ENCODE measurements around the gene PKD1. TPM values are rescaled to one million over a fixed set of nuclear protein-coding genes. Genes with fewer than 3 reads are reported as not detected.
A peak's percentile ranks its signal among the peaks of the same experiment; 100 is the strongest.
"Not testable (repeated sequence)": the region's sequence is repeated elsewhere in the genome, so short reads cannot be mapped to it uniquely, and the experiment has no call there.

Gene PKD1
- total and polyA plus RNA-seq, 7 experiments from 2014 or later, result 4.9 to 153 (median 97.6) TPM

- H3K9me3 ChIP-seq (ENCODE audit: control insufficient read depth in 2 of 3, low read length in 3 of 3); H3K4me3 ChIP-seq (ENCODE audit: low read length); POLR2A ChIA-PET; intact Hi-C loops (cut with micrococcal nuclease); H3K27ac Mint-ChIP-seq; H3K9me3 Mint-ChIP-seq; H3K27me3 ChIP-seq (ENCODE audit: control insufficient read depth in 2 of 2, insufficient read depth in 2 of 2, low read length in 2 of 2); H3K4me3 Mint-ChIP-seq; DNase-seq; CTCF ChIA-PET; H3K27ac ChIP-seq (ENCODE audit: low read depth, low read length); H3K4me1 Mint-ChIP-seq; H3K36me3 Mint-ChIP-seq; H3K27me3 Mint-ChIP-seq; H3K4me1 ChIP-seq (ENCODE audit: control insufficient read depth in 2 of 2, insufficient read depth in 2 of 2, low read length in 2 of 2); ATAC-seq: not testable (repeated sequence)
- H3K36me3 ChIP-seq (ENCODE audit: control insufficient read depth in 2 of 3, insufficient read depth in 3 of 3, low read length in 3 of 3), result peaks cover 0 to 35% (median 0%) of the 10 kb centered on the region in 3 experiments
Measured at GRCh38 chr16:2106211-2106610, 29.5 kb downstream of the PKD1 start.

DNA sequence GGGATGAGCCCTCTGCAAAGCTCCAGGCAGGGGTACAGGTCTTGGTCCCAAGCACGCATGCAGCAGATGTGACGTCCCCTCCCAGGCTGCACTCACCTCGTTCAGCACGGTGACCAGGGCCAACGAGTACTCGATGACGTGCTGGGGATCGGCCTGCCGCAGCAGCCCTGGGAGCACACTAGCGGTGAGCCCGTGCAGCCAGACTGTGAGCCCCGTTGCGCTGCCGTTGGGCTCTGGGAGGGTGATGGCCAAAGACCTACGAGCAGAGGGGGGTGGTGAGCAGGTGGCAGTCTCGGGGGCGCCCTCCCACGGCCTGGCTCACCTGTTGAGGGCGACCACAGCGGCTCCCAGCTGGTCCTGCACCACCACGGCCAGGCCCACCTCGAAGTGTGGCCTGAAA lies 29.9 kb downstream of the PKD1 start:
- H3K4me3 Mint-ChIP-seq; H3K4me1 Mint-ChIP-seq; H3K4me1 ChIP-seq (ENCODE audit: control insufficient read depth in 2 of 2, insufficient read depth in 2 of 2, low read length in 2 of 2); DNase-seq; H3K36me3 Mint-ChIP-seq; H3K4me3 ChIP-seq (ENCODE audit: low read length); CTCF ChIA-PET; H3K9me3 ChIP-seq (ENCODE audit: control insufficient read depth in 2 of 3, low read length in 3 of 3); H3K27me3 Mint-ChIP-seq; H3K27ac ChIP-seq (ENCODE audit: low read depth, low read length); ATAC-seq; intact Hi-C loops (cut with micrococcal nuclease); H3K27me3 ChIP-seq (ENCODE audit: control insufficient read depth in 2 of 2, insufficient read depth in 2 of 2, low read length in 2 of 2); H3K9me3 Mint-ChIP-seq; POLR2A ChIA-PET; H3K27ac Mint-ChIP-seq: not testable (repeated sequence)
- H3K36me3 ChIP-seq (ENCODE audit: control insufficient read depth in 2 of 3, insufficient read depth in 3 of 3, low read length in 3 of 3), result peaks cover 0 to 31% (median 0%) of the 10 kb centered on the region in 3 experiments

DNA sequence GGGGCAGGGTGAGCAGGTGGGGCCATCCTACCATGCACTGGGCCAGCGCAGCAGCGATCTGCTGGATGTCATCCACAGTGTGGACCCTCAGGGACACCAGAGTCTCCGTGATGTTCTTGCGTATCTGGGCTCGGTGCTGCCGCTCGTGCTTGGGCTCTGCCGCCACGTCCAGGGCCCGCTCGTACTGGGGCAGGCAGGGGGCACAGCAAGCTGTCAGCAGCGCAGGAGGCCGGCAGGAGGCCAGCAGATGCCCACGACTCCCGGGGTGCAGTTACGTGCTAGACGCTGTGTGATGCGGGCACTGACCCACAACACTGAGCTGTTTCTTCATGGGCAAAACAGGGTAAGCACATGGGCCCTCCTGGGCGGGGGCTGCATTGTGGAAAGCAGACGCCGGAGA lies 30.4 kb downstream of the PKD1 start:
- H3K27ac Mint-ChIP-seq, result peak overlapping the region in 1 of 9 donors; percentile 9
- H3K4me3 ChIP-seq (ENCODE audit: low read length); H3K4me1 ChIP-seq (ENCODE audit: control insufficient read depth in 2 of 2, insufficient read depth in 2 of 2, low read length in 2 of 2); H3K27ac ChIP-seq (ENCODE audit: low read depth, low read length); H3K4me3 Mint-ChIP-seq; ATAC-seq; H3K9me3 Mint-ChIP-seq; CTCF ChIA-PET; DNase-seq; H3K27me3 Mint-ChIP-seq; H3K9me3 ChIP-seq (ENCODE audit: control insufficient read depth in 2 of 3, low read length in 3 of 3); H3K27me3 ChIP-seq (ENCODE audit: control insufficient read depth in 2 of 2, insufficient read depth in 2 of 2, low read length in 2 of 2); H3K36me3 Mint-ChIP-seq; POLR2A ChIA-PET; intact Hi-C loops (cut with micrococcal nuclease); H3K4me1 Mint-ChIP-seq: not testable (repeated sequence)
- peaks cover 0 to 31% (median 0%) of the 10 kb centered on the region in 3 experiments for H3K36me3 ChIP-seq (ENCODE audit: control insufficient read depth in 2 of 3, insufficient read depth in 3 of 3, low read length in 3 of 3)

- H3K36me3 ChIP-seq (ENCODE audit: control insufficient read depth in 2 of 3, insufficient read depth in 3 of 3, low read length in 3 of 3), result peaks cover 0 to 40% (median 0%) of the 10 kb centered on the region in 3 experiments
- H3K4me3 Mint-ChIP-seq, result peak overlapping the region in 1 of 10 donors; percentile 20
- H3K27ac ChIP-seq (ENCODE audit: low read depth, low read length); H3K27me3 Mint-ChIP-seq; H3K9me3 ChIP-seq (ENCODE audit: control insufficient read depth in 2 of 3, low read length in 3 of 3); H3K36me3 Mint-ChIP-seq; DNase-seq; H3K4me1 ChIP-seq (ENCODE audit: control insufficient read depth in 2 of 2, insufficient read depth in 2 of 2, low read length in 2 of 2); H3K9me3 Mint-ChIP-seq; H3K4me3 ChIP-seq (ENCODE audit: low read length); H3K4me1 Mint-ChIP-seq; ATAC-seq; H3K27me3 ChIP-seq (ENCODE audit: control insufficient read depth in 2 of 2, insufficient read depth in 2 of 2, low read length in 2 of 2); CTCF ChIA-PET; POLR2A ChIA-PET; intact Hi-C loops (cut with micrococcal nuclease); H3K27ac Mint-ChIP-seq: not testable (repeated sequence)
Measured at GRCh38 chr16:2104464-2104863, 31.2 kb downstream of the PKD1 start.

DNA sequence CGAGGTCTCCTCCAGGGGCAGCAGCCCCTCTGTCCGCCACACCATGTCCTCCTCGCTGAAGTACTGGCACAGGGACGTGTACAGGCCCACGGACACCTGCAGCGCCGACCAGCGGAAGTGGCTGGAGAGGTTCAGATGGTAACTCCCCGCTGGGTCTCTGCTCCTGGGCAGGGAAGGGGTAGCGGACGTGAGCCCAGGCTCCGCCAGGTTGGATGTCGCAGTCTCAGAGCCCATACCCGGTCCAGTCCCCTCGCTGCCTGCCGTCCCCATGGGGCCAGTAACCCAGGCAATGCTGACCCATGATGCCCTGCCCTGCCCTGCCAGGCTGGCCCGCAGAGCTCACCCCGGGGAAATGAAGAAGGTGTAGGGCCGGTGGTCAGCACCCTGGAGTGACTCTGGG lies 33.2 kb downstream of the PKD1 start:
- no peaks in the 10 kb centered on the region for H3K27me3 Mint-ChIP-seq
- ChIA-PET CTCF (no interaction called here), POLR2A (no interaction called here)
- intact Hi-C loops (cut with micrococcal nuclease), result no loop called here
- Histone ChIP-seq H3K27ac (ENCODE audit: low read depth, low read length) (no peak overlapping the region), H3K4me1 (ENCODE audit: control insufficient read depth in 2 of 2, insufficient read depth in 2 of 2, low read length in 2 of 2) (no peaks in the 10 kb centered on the region), H3K27me3 (ENCODE audit: control insufficient read depth in 2 of 2, insufficient read depth in 2 of 2, low read length in 2 of 2) (no peaks in the 10 kb centered on the region), H3K9me3 (ENCODE audit: control insufficient read depth in 2 of 3, low read length in 3 of 3) (no peaks in the 10 kb centered on the region), H3K4me3 (ENCODE audit: low read length) (no peak overlapping the region), H3K36me3 (ENCODE audit: control insufficient read depth in 2 of 3, insufficient read depth in 3 of 3, low read length in 3 of 3) (peaks cover 0 to 33% (median 0%) of the 10 kb centered on the region in 3 experiments)
- H3K4me1 Mint-ChIP-seq, result peaks cover 0 to 3% (median 0%) of the 10 kb centered on the region in 7 donors
- peaks cover 0 to 5% (median 2%) of the 10 kb centered on the region in 5 donors for H3K36me3 Mint-ChIP-seq
- no peak overlapping the region for H3K27ac Mint-ChIP-seq
- ATAC-seq (no peak), DNase-seq (no peak)
- no peak overlapping the region for H3K4me3 Mint-ChIP-seq
- H3K9me3 Mint-ChIP-seq, result no peaks in the 10 kb centered on the region

DNA sequence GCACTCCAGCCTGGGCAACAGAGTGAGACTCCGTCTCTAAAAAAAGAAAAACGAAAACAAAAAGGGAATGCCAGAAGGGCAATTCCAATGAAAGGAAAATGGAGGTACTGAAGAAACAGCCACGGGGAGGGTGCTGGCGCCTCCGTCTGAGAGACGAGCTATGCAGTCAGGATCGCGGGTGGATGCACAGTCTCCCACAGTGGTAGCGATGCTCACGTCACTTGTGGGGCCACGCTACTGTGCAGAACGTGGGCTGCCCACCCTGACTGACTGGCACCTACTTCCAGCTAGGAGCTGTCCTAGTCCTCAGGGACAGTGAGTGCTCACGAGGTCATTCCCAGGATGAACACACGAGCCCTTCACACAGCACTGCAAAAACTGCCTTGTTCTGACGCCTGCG lies 34.1 kb downstream of the PKD1 start:
- H3K27me3 Mint-ChIP-seq; POLR2A ChIA-PET; H3K4me3 ChIP-seq (ENCODE audit: low read length); H3K9me3 Mint-ChIP-seq; DNase-seq; ATAC-seq; H3K27me3 ChIP-seq (ENCODE audit: control insufficient read depth in 2 of 2, insufficient read depth in 2 of 2, low read length in 2 of 2); CTCF ChIA-PET; H3K27ac ChIP-seq (ENCODE audit: low read depth, low read length); H3K9me3 ChIP-seq (ENCODE audit: control insufficient read depth in 2 of 3, low read length in 3 of 3); intact Hi-C loops (cut with micrococcal nuclease); H3K4me1 ChIP-seq (ENCODE audit: control insufficient read depth in 2 of 2, insufficient read depth in 2 of 2, low read length in 2 of 2); H3K36me3 Mint-ChIP-seq; H3K4me1 Mint-ChIP-seq; H3K4me3 Mint-ChIP-seq: not testable (repeated sequence)
- H3K27ac Mint-ChIP-seq, result peak overlapping the region in 1 of 9 donors; percentile 22
- H3K36me3 ChIP-seq (ENCODE audit: control insufficient read depth in 2 of 3, insufficient read depth in 3 of 3, low read length in 3 of 3), result peaks cover 0 to 33% (median 0%) of the 10 kb centered on the region in 3 experiments

GRCh38 chr16:2097689-2098088 lies 38.0 kb downstream of the PKD1 start:
- ATAC-seq; H3K27me3 ChIP-seq (ENCODE audit: control insufficient read depth in 2 of 2, insufficient read depth in 2 of 2, low read length in 2 of 2); intact Hi-C loops (cut with micrococcal nuclease); POLR2A ChIA-PET; H3K27ac ChIP-seq (ENCODE audit: low read depth, low read length); DNase-seq; H3K27me3 Mint-ChIP-seq; H3K4me3 Mint-ChIP-seq; H3K4me1 Mint-ChIP-seq; H3K9me3 Mint-ChIP-seq; CTCF ChIA-PET; H3K4me3 ChIP-seq (ENCODE audit: low read length); H3K36me3 Mint-ChIP-seq; H3K4me1 ChIP-seq (ENCODE audit: control insufficient read depth in 2 of 2, insufficient read depth in 2 of 2, low read length in 2 of 2); H3K27ac Mint-ChIP-seq; H3K9me3 ChIP-seq (ENCODE audit: control insufficient read depth in 2 of 3, low read length in 3 of 3): not testable (repeated sequence)
- H3K36me3 ChIP-seq (ENCODE audit: control insufficient read depth in 2 of 3, insufficient read depth in 3 of 3, low read length in 3 of 3), result peaks cover 0 to 60% (median 0%) of the 10 kb centered on the region in 3 experiments
